ENCODE measurements around the gene PTGES3.

- TF ChIP-seq CTCF (IDR thresholded peaks at IDR 0.05): no peak
- no peak for TF ChIP-seq POLR2A (IDR thresholded peaks at IDR 0.05)
Observed at GRCh38 chr12:56626701-56627100, 61.4 kb downstream of the PTGES3 start.

Measured in lower leg skin (tissue), 3 donors.